GM12892 (cell line): ENCODE results near the gene SMYD3.

Source experiments
- POLR2AphosphoS5 ChIP-seq: IDR thresholded peaks from 2 replicates; pipeline ENCODE4 v1.6.1; 2011; ENCODE audit warnings: low read depth, low read length, control low read depth
- TAF1 ChIP-seq: IDR thresholded peaks from 2 replicates; pipeline ENCODE4 v1.6.1; 2011; ENCODE audit warnings: low read depth, mild to moderate bottlenecking, control low read depth, low read length, borderline replicate concordance

DNA sequence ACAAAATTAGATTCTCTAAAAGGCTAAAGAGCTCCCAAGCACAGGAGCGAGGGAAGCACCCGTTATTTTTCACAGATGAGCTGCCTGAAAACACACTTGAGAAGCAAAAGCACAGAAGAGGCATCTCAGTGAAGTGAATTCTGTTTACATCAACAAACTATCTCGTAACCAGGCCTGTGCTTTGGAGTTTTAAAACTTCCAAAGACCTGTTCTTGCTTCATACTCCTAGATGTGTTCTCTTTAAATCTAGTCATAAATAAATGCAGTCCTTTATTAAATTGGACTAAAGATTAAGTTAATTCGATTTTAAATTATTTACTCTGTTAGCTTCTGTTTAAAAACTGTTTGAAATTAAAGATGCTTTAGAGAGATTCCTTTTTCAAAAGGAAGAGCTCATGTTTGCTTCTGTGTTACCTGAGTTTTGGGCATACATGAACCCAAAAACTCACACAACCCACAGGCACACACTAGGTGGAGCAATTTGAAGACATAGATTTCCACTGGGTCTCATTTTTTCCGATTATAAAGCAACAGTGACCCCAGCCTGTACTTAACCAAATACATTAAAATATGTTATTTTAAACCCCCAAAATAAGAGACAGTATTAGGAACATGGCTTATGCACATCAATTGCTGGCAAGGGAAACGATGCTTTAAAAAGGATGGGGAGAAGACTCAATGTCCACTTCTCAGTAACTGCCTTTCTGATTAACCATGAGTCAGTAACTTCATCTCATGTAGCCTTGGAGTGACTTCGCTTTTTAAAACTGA is 648.2 kb downstream of the SMYD3 start:
- TF ChIP-seq TAF1: no peak
- no peak for TF ChIP-seq POLR2AphosphoS5
